ENCODE results near the gene HCFC2.

Gene HCFC2

GRCh38 chr12:104126548-104126947, 62.2 kb downstream of the HCFC2 start:
- Mint-ChIP-seq H3K4me1 (peaks cover 6% of the 10 kb centered on the region), H3K4me3 (no peak overlapping the region), H3K36me3 (peaks cover 88% of the 10 kb centered on the region), H3K9me3 (no peaks in the 10 kb centered on the region), H3K27ac (no peak overlapping the region)
- ATAC-seq: no peak
- no peak for DNase-seq (ENCODE audit: low spot score in 2 of 2)

- H3K9me3 Mint-ChIP-seq: no peaks in the 10 kb centered on the region
- H3K4me1 Mint-ChIP-seq: peaks cover 16% of the 10 kb centered on the region
- no peak overlapping the region for H3K4me3 Mint-ChIP-seq
- H3K27ac Mint-ChIP-seq: no peak overlapping the region
- H3K36me3 Mint-ChIP-seq: peaks cover 46% of the 10 kb centered on the region
- no peak for ATAC-seq
- DNase-seq (ENCODE audit: low spot score in 2 of 2): no peak
Observed at GRCh38 chr12:104130760-104131159, 66.4 kb downstream of the HCFC2 start.

- peaks cover 38% of the 10 kb centered on the region for H3K36me3 Mint-ChIP-seq
- H3K9me3 Mint-ChIP-seq: no peaks in the 10 kb centered on the region
- ATAC-seq (no peak), DNase-seq (ENCODE audit: low spot score in 2 of 2) (no peak)
- H3K4me1 Mint-ChIP-seq: peaks cover 16% of the 10 kb centered on the region
- H3K27ac Mint-ChIP-seq: peak overlapping the region; percentile 2
- no peak overlapping the region for H3K4me3 Mint-ChIP-seq
Observed at GRCh38 chr12:104131609-104132008, 67.3 kb downstream of the HCFC2 start.

GRCh38 chr12:104132351-104132956, 68.1 kb downstream of the HCFC2 start:
- ATAC-seq (no peak), DNase-seq (ENCODE audit: low spot score in 2 of 2) (no peak)
- peaks cover 16% of the 10 kb centered on the region for H3K4me1 Mint-ChIP-seq
- no peak overlapping the region for H3K4me3 Mint-ChIP-seq
- peak overlapping the region; percentile 2 for H3K27ac Mint-ChIP-seq
- no peaks in the 10 kb centered on the region for H3K9me3 Mint-ChIP-seq
- H3K36me3 Mint-ChIP-seq: peaks cover 29% of the 10 kb centered on the region

- no peaks in the 10 kb centered on the region for H3K9me3 Mint-ChIP-seq
- DNase-seq (ENCODE audit: low spot score in 2 of 2): no peak
- no peak for ATAC-seq
- no peak overlapping the region for H3K4me3 Mint-ChIP-seq
- H3K27ac Mint-ChIP-seq: no peak overlapping the region
- peaks cover 16% of the 10 kb centered on the region for H3K4me1 Mint-ChIP-seq
- H3K36me3 Mint-ChIP-seq: peaks cover 21% of the 10 kb centered on the region
Observed at GRCh38 chr12:104133321-104133720, 69.0 kb downstream of the HCFC2 start.

- Mint-ChIP-seq H3K4me1 (peaks cover 16% of the 10 kb centered on the region), H3K36me3 (peaks cover 15% of the 10 kb centered on the region), H3K9me3 (no peaks in the 10 kb centered on the region), H3K27ac (no peak overlapping the region), H3K4me3 (no peak overlapping the region)
- no peak for DNase-seq (ENCODE audit: low spot score in 2 of 2)
- ATAC-seq: no peak
Observed at GRCh38 chr12:104133866-104134265, 69.5 kb downstream of the HCFC2 start.

- Mint-ChIP-seq H3K4me1 (peaks cover 16% of the 10 kb centered on the region), H3K27ac (no peak overlapping the region), H3K4me3 (no peak overlapping the region), H3K9me3 (no peaks in the 10 kb centered on the region), H3K36me3 (peaks cover 5% of the 10 kb centered on the region)
- ATAC-seq (no peak), DNase-seq (ENCODE audit: low spot score in 2 of 2) (no peak)
Observed at GRCh38 chr12:104134882-104135281, 70.6 kb downstream of the HCFC2 start.

GRCh38 chr12:104136577-104136976, 72.2 kb downstream of the HCFC2 start:
- Mint-ChIP-seq H3K4me1 (peaks cover 10% of the 10 kb centered on the region), H3K4me3 (peak overlapping the region; percentile 68), H3K9me3 (no peaks in the 10 kb centered on the region), H3K27ac (peak overlapping the region; percentile 58), H3K36me3 (no peaks in the 10 kb centered on the region)
- ATAC-seq: no peak
- DNase-seq (ENCODE audit: low spot score in 2 of 2): no peak

- Mint-ChIP-seq H3K36me3 (no peaks in the 10 kb centered on the region), H3K27ac (peak overlapping the region; percentile 58), H3K4me3 (peak overlapping the region; percentile 68), H3K4me1 (peaks cover 5% of the 10 kb centered on the region), H3K9me3 (no peaks in the 10 kb centered on the region)
- DNase-seq (ENCODE audit: low spot score in 2 of 2): peak; percentile 34 to 79
- peak; percentile 40 for ATAC-seq
Observed at GRCh38 chr12:104137001-104137901, 72.9 kb downstream of the HCFC2 start.

- Mint-ChIP-seq H3K4me1 (no peaks in the 10 kb centered on the region), H3K36me3 (no peaks in the 10 kb centered on the region), H3K9me3 (no peaks in the 10 kb centered on the region), H3K4me3 (peak within 1 kb of the TSS; percentile 68), H3K27ac (peak within 1 kb of the TSS; percentile 58)
- peak; percentile 92 to 96 for DNase-seq (ENCODE audit: low spot score in 2 of 2)
- peak; percentile 96 for ATAC-seq
Observed at GRCh38 chr12:104137902-104138796, 73.8 kb downstream of the HCFC2 start, which contains the start of gene NFYB. NFYB (minus strand) TSS chr12:104138210; CDS start chr12:104135453, 2,757 bp downstream.

- Mint-ChIP-seq H3K4me3 (peak overlapping the region; percentile 68), H3K27ac (peak overlapping the region; percentile 26), H3K36me3 (no peaks in the 10 kb centered on the region), H3K9me3 (no peaks in the 10 kb centered on the region), H3K4me1 (no peaks in the 10 kb centered on the region)
- ATAC-seq (no peak), DNase-seq (ENCODE audit: low spot score in 2 of 2) (no peak)
Observed at GRCh38 chr12:104138797-104139152, 74.4 kb downstream of the HCFC2 start.

GRCh38 chr12:104142543-104142942, 78.2 kb downstream of the HCFC2 start:
- Mint-ChIP-seq H3K4me1 (no peaks in the 10 kb centered on the region), H3K9me3 (peaks cover 5% of the 10 kb centered on the region), H3K27ac (no peak overlapping the region), H3K36me3 (no peaks in the 10 kb centered on the region), H3K4me3 (no peak overlapping the region)
- ATAC-seq (no peak), DNase-seq (ENCODE audit: low spot score in 2 of 2) (no peak)

- Mint-ChIP-seq H3K9me3 (peaks cover 5% of the 10 kb centered on the region), H3K27ac (no peak overlapping the region), H3K4me3 (no peak overlapping the region), H3K4me1 (no peaks in the 10 kb centered on the region), H3K36me3 (no peaks in the 10 kb centered on the region)
- DNase-seq (ENCODE audit: low spot score in 2 of 2) (no peak), ATAC-seq (no peak)
Observed at GRCh38 chr12:104143002-104143401, 78.7 kb downstream of the HCFC2 start.

GRCh38 chr12:104143918-104144317, 79.6 kb downstream of the HCFC2 start:
- H3K9me3 Mint-ChIP-seq: peaks cover 5% of the 10 kb centered on the region
- no peaks in the 10 kb centered on the region for H3K4me1 Mint-ChIP-seq
- no peak overlapping the region for H3K27ac Mint-ChIP-seq

GRCh38 chr12:104147346-104147745, 83.0 kb downstream of the HCFC2 start:
- DNase-seq (ENCODE audit: low spot score in 2 of 2) (no peak), ATAC-seq (no peak)
- H3K27ac Mint-ChIP-seq: no peak overlapping the region
- no peaks in the 10 kb centered on the region for H3K36me3 Mint-ChIP-seq
- no peak overlapping the region for H3K4me3 Mint-ChIP-seq
- peaks cover 5% of the 10 kb centered on the region for H3K9me3 Mint-ChIP-seq
- no peaks in the 10 kb centered on the region for H3K4me1 Mint-ChIP-seq

More at GRCh38 chr12:104143918-104144317, 79.6 kb downstream of the HCFC2 start:
- Mint-ChIP-seq H3K36me3 (no peaks in the 10 kb centered on the region), H3K4me3 (no peak overlapping the region)
- peak; percentile 60 for ATAC-seq
- no peak for DNase-seq (ENCODE audit: low spot score in 2 of 2)
